CMK (cell line): ENCODE data around the gene IFFO2.
"Not testable (repeated sequence)": the region's sequence is repeated elsewhere in the genome, so short reads cannot be mapped to it uniquely, and the experiment has no call there.

Source experiments
- DNase-seq: peaks from one replicate; pipeline ENCODE4 v3.0.0-alpha.2; 2010; ENCODE audit warnings: low read depth

The IFFO2 gene

DNA sequence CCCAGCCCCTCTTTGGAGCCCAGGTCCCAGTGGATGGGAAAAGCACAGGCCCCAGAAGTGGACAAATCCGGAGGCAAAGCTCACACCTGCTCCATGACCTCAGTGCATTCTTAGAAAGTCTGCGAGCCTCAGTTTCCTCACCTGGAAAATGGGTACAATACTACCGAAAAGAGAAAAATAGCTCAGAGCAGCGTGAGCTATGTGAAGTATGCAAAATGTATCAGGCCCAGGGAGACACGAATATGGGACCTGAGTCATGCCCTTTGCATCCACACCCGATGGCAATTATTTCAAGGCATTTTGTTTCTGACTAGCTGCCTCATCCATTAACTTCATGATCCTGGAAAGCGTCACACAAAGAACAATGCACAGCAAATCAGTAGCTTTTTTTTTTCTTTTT lies 63.4 kb downstream of the IFFO2 start:
- no peak for DNase-seq

- DNase-seq, result not testable (repeated sequence)
Observed at GRCh38 chr1:18891858-18892257, 64.6 kb downstream of the IFFO2 start.

DNA sequence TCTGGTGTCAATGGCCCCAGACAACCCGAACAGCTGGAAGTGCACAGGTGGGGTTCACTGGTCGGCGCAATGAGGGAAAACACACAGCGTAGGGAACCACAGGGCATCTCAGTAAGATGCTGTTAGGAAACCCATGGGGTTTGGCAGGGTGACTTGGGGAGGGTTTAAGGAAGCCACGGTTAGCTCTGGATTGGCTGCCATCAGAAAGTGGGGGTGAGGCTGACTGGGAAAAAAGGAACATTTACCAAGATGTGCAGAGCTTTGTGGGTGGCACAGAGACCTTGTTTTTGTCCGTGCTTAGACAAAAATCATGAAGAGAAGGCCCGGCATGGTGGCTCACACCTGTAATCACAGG lies 65.1 kb downstream of the IFFO2 start:
- DNase-seq, result no peak

- DNase-seq, result no peak
Observed at GRCh38 chr1:18890706-18891425, 65.6 kb downstream of the IFFO2 start.

- DNase-seq, result no peak
Observed at GRCh38 chr1:18886003-18886335, 70.5 kb downstream of the IFFO2 start.

- no peak for DNase-seq
Observed at GRCh38 chr1:18885311-18886002, 71.0 kb downstream of the IFFO2 start.

DNA sequence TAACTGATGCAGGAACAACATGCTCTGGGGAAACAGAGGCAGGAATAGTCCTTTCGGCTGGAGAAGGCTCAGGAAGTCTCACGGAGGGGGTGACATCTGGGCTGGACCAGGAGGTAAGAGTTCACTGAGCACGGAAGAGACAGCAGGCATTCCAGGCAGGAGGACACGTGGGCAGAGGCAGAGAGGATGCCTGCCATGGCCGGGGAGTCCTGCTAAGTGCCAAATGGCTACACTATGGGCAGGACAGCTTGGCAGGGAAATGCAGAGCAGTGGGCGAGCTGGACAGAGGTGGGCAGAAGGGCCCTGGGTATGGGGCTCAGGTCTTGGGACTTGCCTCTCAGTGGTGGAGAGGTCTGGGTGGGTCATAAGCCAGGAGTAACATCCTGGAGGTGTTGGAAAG lies 71.7 kb downstream of the IFFO2 start:
- DNase-seq, result no peak

DNA sequence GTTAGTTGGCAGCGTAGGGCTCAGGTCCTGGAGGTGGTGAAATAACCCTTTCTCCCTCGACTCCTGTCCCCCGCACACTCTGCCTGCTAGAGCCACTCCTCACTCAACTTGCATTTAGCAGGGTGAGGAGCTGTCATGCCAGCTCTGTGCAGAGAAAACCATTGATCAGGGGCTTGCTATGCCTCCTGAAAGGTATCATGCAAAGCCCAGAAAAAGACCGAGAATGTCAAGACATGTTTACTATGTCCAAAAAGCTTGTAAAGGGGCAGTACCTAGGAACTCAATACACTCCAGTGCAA lies 72.1 kb downstream of the IFFO2 start:
- no peak for DNase-seq

DNA sequence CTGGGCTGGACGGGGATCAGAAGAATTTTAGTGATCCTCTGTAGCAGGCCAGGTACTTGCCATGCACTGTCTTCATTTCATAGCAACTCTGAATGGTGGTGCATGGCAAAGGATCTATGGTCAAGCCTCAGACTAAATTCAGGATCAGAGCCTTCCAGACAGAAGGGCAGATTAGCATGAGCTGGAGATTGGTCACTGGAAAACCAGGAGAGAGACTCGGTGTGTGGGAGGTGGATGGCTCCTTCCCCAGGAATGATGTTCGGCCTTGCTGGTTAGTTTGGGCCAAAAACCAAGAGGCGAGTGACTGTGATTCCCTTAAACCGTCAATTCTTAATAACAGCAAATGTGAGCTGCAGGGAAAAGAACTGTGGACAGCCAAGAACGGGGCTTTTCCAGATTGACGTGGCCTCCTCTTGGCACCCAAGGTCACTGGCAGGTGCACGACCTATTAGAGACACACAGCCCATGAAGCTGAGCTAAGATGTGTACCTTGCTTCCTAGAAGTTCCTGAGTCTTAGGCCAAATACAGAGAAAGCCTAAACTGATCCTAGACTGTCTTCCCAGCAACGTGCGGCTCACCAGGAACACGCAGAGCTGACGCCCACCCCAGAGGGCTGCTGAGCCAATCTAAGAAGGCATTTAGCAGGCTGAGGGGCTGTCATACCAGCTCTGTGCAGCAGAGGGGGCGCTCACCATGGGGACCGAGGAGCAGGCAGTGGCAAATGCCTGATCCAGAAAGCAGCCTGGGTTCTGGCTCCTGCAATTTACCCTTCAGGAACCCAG lies 72.6 kb downstream of the IFFO2 start:
- peak; percentile 46 for DNase-seq

GRCh38 chr1:18883079-18883478 lies 73.4 kb downstream of the IFFO2 start:
- no peak for DNase-seq

GRCh38 chr1:18882486-18882885 lies 74.0 kb downstream of the IFFO2 start:
- no peak for DNase-seq

- no peak for DNase-seq
Observed at GRCh38 chr1:18881642-18882431, 74.6 kb downstream of the IFFO2 start.

DNA sequence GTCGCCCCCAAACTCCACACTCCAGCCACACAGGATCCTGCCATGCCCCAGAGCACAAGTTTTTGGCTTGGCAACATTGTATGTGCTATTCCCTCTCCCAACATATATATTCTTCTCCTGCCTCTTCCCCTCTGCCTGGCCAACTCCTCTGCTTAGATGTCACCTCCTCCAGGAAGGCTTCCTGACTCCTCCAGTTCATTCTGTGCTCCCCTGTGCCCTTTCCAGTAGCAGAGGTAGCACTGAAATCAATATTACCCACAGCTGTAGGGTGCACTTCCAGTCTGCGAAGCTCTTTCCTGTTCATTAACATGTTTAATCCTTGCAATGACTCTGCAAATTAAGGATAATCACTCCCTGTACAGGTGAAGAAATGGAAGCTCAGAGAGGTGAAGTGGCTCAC lies 75.3 kb downstream of the IFFO2 start:
- no peak for DNase-seq

DNA sequence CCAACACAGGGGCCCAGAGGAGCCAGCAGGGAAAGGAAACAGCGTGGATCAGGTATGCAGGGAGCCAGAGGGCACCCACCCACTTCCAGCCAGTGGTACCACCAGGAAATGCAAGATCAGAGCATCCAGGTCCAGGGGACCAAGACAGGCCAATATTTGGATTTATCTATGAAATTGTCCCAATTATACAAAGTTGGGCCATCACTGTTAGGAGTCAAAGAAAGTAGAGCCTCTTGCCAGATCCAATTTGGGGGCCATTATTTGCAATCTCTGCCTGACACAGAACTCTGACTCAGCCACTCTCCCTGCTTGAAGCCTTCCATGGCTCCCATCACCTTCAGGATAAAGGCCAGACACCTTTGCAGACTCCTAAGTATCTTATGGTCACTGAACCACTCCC lies 75.9 kb downstream of the IFFO2 start:
- DNase-seq, result no peak

DNA sequence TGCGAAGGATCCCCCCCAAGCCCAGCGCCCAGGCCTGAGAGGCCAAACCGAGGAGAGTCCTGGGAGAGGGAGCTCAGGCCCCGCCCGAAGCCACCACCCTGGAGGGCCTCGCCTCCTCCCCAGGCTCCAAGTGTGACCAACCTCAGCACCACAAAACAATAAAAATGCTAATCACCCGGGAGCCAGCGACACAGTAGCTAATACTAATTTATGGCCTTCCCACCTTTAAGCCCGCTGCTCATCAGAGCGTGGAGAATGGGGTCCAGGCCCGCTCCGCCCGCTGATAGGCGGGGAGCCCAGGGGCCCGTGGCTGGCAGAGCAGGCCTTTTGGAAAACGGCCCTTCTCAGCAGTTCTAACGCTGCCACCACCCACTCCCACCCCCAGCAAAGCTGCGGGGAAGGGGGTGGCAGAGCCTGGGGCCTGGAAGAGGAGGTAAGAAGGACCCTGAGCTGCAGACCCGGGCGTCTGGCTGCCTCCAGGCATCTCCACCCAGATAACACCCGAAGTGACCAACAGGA lies 76.6 kb downstream of the IFFO2 start:
- DNase-seq, result no peak

DNA sequence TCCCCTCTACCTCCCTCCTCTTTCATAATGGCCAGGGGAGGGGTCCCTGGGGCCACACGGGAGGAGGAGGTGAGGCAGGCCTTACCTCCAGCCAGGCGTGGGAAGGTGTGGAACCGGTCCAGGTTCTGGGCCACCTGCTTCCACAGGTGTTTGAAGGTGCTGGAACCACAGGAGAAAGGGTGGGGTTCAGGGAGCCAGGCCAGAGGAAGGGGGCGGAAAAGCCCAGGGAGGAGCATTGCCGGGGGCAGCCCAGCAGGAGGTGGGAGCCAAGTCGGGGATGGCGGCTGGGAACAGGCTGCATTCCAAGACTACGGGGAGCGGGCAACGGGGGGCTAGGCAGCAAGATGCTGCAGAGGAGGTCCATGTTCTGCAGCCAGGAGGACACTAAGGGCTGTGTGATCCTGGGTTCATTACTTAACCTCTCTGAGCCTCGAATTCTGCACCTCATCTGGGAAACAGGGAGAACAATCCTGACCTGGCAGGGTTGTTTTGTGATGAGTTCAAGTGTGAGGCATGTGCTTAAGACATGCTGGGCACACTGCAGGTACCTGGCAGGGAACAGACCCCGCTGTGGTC lies 77.2 kb downstream of the IFFO2 start:
- no peak for DNase-seq

DNA sequence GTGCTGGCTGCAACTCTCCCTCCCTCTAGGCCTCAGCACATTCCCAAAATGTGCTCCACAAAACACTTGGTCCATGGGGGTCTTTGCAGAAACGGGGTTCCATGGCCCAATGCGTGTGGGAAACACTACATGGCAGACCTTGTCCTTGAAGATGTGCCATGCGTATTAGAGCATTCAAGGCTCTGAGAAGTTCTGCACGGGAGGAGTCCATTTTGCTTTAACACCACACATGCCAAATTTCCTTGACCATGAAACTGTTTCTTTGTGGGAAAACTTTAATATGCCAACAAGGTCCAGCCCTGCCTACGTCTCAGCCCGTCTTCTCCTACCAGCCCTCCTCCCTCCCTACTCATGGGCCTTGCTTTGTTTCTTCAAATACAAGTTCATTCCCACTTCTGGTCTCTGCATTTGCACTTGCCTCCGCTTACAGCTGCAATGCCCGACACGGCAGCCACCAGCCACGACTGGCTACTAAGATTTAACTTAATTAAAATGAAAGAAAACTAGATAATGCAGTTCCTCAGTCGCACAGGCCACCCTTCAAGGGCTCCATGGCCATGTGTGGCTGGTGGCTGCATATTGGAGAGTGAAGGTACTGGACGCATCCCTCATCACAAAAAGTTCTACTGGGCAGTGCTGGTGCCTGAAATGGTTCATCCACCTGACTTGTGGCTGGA lies 77.8 kb downstream of the IFFO2 start:
- no peak for DNase-seq

GRCh38 chr1:18877282-18877681 lies 79.2 kb downstream of the IFFO2 start:
- DNase-seq, result no peak

DNA sequence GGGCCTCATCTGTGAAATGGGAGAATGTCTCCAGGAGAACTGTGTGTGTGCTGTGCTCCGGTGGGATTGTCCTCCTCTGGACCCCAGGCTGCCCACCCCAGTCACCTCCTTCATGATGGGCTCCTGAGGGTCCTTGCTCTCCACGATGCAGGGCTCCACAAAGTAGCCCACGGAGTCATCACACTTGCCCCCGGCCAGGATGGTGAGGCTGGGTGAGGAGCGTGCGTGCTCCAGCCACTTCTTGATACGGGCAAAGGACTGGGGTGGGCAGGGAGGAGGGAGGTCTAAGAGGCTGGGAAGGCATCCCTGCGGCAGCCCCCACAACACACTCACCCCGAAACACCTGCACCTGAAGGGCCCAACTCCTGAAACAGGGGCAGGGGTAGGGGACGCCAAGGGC lies 80.3 kb downstream of the IFFO2 start:
- no peak for DNase-seq

DNA sequence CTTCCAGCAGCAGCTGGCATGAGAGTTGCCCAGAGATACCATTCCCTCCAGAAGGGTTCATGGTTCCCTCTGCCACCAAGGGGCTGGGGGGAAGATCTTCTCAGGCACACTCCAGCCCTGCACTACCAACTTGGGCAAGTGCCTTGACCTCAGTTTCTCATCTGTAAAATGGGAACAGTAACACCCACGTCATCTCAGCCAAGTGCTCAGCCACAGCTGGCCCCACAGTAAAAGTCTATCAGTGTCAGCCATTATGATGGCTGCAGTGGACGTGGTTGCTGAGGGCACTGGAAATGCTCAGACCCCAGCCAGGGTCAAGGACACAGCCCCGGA lies 80.7 kb downstream of the IFFO2 start:
- no peak for DNase-seq

DNA sequence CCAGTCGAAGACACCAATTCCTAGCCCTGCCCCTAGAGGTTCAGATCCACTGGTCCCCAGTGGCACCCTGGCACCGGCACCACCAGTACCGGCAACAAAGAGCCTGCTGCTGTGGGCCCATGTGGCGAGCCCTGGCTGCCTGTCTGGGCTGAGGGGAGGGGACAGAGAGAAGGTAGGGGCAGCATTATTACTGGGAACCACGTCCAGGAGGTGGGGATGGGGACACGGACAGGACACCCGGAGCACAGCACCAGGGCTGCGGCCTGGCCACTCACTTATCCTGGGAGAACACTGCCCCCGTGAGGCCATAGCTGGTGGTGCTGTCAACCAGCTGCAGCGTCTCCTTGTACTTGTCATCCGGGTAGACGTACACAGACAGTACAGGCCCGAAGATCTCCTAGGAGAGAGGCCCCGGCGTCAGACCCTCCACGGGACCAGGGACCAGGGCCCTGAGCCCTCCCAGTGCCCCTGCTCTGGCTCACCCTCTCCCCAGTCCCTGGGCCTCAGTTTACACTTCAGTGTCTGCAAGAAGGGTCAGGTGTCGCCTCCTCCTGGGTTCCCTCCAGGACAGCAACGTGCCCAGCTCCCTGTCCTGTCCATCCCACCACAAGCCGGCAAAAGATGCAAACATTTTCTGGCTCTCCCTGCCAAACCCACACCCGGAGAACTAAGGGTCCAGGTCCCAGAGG lies 81.2 kb downstream of the IFFO2 start:
- DNase-seq, result peak; percentile 84
